ENCODE results near the gene RSL1D1. TPM values are rescaled to one million over a fixed set of nuclear protein-coding genes. Genes with fewer than 3 reads are reported as not detected.

RSL1D1 gene
- total and polyA plus RNA-seq, 8 donors: 32.4 to 148 (median 79.3) TPM

DNA sequence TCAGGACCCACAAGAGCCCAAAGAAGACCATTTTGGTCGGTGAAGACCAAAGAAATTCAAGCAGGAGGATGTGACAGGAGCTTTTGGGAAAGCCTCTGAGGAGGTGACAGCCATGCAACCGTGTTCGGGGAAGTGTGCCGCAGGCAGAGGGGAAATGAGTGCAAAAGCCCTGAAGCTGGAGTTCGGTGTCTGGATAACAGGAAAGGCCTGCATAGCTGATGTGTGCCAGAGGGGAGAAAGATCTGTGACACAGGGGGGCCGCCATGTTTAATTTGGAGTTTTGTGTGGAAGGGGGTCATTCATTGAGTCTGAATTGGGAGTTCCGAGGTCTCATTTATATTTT, 53.4 kb downstream of the RSL1D1 start:
- Histone ChIP-seq H3K9me3 (no peaks in the 10 kb centered on the region), H3K36me3 (no peaks in the 10 kb centered on the region), H3K27ac (peak overlapping the region; percentile 92 to 97 (median 95)), H3K4me3 (peak overlapping the region; percentile 45 to 92 (median 64)), H3K4me1 (peaks cover 20 to 45% (median 36%) of the 10 kb centered on the region in 3 donors), H3K27me3 (no peaks in the 10 kb centered on the region)
- TF ChIP-seq CTCF (IDR thresholded peaks at IDR 0.05): no peak
- 1 to 5% methylated on average over 7 of the region's 7 CpGs for WGBS, 2 donors
- FAIRE-seq (no peak), ATAC-seq (peak in 3 of 4 donors; percentile 2 to 26 (median 19)), DNase-seq (peak in 1 of 6 donors; percentile 38)
- intact Hi-C loops (cut with DNase I): loop anchor here in 2 of 3 donors (10.0 kb wide), 2 partner anchors 63 to 403 kb away; no protein-coding TSS in a partner anchor

- ATAC-seq (peak; percentile 93 to 97 (median 96)), DNase-seq (peak; percentile 97 to 99 (median 97)), FAIRE-seq (no peak)
- TF ChIP-seq CTCF (IDR thresholded peaks at IDR 0.05): peak; percentile 73 to 87 (median 84)
- Histone ChIP-seq H3K9me3 (no peaks in the 10 kb centered on the region), H3K36me3 (no peaks in the 10 kb centered on the region), H3K4me3 (peak within 1 kb of the TSS; percentile 67 to 92 (median 84)), H3K4me1 (peaks cover 20 to 49% (median 42%) of the 10 kb centered on the region in 3 donors), H3K27me3 (no peaks in the 10 kb centered on the region), H3K27ac (peak within 1 kb of the TSS; percentile 92 to 97 (median 95))
- 0% methylated on average over 61 to 80 of the region's 80 CpGs for WGBS, 2 donors
- intact Hi-C loops (cut with DNase I): loop anchor here in 2 of 3 donors (10.0 kb wide), 2 partner anchors 63 to 403 kb away; no protein-coding TSS in a partner anchor
These were observed 54.0 kb downstream of the RSL1D1 start, which contains the start of gene ZC3H7A for GRCh38 chr16:11797166-11797956. ZC3H7A (minus strand) TSS chr16:11797258; CDS start chr16:11782354, 14,904 bp downstream.

DNA sequence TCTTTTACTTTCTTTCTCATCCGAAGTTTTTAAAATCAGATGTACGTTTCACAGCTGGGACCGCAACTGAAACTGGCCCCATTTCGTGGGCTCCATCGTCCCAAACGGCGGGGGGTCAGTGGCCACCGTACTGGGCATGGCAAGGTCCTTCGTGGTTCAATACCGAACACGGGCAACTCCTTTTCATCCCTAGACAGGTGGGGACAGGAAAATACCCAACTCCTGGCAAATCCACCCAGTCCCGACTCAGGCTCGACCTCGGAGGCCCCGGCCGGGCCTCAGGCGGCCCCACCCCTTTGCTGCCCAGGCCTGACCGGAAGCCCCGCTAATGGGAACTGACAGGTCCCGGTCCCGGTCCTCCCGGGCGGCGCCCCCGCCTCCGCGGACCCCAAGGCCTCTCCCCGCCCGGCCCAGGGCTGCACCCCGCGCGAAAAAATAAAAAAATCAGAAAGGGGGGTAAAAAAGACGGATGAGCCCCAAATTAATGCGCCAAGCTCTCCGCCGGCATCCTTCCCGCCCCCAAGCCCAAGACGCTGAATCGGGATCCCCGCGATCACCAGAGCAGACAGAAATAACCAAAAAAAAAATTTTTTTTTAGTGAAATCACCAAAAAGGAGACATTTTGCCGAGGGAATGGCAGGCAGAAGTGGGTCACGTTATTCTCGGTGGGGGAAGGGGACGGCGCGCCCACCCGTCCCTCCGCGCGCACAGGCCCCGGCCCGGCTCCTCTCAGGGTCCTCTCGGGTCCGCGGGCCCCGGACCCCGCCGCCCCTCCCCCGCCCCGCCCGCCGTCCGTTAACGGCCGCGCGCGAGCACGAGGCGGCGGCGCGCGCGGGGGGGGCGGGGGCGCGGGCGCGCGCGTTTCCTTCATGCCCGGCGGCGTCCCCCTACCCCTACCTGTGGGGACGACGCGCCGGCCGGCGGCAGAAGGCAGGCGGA, 54.8 kb downstream of the RSL1D1 start:
- Histone ChIP-seq H3K27me3 (no peaks in the 10 kb centered on the region), H3K36me3 (no peaks in the 10 kb centered on the region), H3K9me3 (no peaks in the 10 kb centered on the region), H3K4me1 (peaks cover 28 to 58% (median 49%) of the 10 kb centered on the region in 3 donors), H3K4me3 (peak overlapping the region; percentile 67 to 92 (median 84)), H3K27ac (peak overlapping the region; percentile 83 to 97 (median 95))
- DNase-seq (peak; percentile 61 to 86 (median 73)), FAIRE-seq (no peak), ATAC-seq (peak; percentile 0 to 49 (median 37))
- intact Hi-C loops (cut with DNase I): loop anchor here in 2 of 3 donors (10.0 kb wide), 2 partner anchors 62 to 402 kb away; no protein-coding TSS in a partner anchor
- TF ChIP-seq CTCF (IDR thresholded peaks at IDR 0.05): no peak
- 1% methylated on average over 58 to 73 of the region's 93 CpGs for WGBS, 2 donors

DNA sequence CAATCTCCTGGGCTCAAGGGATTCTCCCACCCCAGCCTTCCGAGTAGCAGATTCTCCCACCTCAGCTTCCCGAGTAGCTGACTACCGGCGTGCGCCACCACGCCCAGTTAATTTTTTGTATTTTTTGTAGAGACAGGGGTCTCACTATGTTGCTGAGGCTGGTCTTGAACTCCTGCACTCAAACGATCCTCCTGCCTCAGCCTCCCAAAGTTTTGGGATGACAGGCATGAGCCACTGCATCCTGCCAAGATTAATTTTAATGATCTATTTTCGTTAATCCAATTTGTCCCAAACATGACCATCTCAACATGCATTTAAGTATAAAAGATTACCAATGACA, 55.5 kb downstream of the RSL1D1 start:
- Histone ChIP-seq H3K4me3 (peak overlapping the region; percentile 67 to 92 (median 84)), H3K27me3 (no peaks in the 10 kb centered on the region), H3K4me1 (peaks cover 30 to 59% (median 49%) of the 10 kb centered on the region in 3 donors), H3K27ac (peak overlapping the region in 3 of 4 donors; percentile 83 to 95 (median 95)), H3K36me3 (no peaks in the 10 kb centered on the region), H3K9me3 (no peaks in the 10 kb centered on the region)
- peak in 1 of 6 donors; percentile 41 for DNase-seq
- TF ChIP-seq CTCF (IDR thresholded peaks at IDR 0.05): no peak
- 49 to 59% methylated on average over 8 of the region's 8 CpGs for WGBS, 2 donors
- intact Hi-C loops (cut with DNase I): loop anchor here in 2 of 3 donors (10.0 kb wide), 2 partner anchors 61 to 401 kb away; no protein-coding TSS in a partner anchor
- no peak for FAIRE-seq
- ATAC-seq: no peak

Measured in pancreas (tissue), 10 donors.